ENCODE measurements around the gene TIMM17B.

GRCh38 chrX:48919947-48920717, 22.6 kb upstream of the TIMM17B start:
- no peak for TF ChIP-seq CTCF (IDR thresholded peaks at IDR 0.05)
- TF ChIP-seq ZFX (IDR thresholded peaks at IDR 0.05; ENCODE audit: borderline replicate concordance) = no peak

Measured in 22Rv1 (cell line).